GM12873 (cell line): Measurements from ENCODE around the gene LCN10.

Experiments
- CTCF ChIP-seq: IDR thresholded peaks from 2 replicates; pipeline ENCODE4 v1.5.1; 2012; ENCODE audit warnings: low read depth, mild to moderate bottlenecking, moderate library complexity, low read length, control low read depth; ENCODE audit not compliant: insufficient read depth; ENCODE audit errors: missing control alignments

The LCN10 gene

GRCh38 chr9:136714096-136714892, 28.4 kb downstream of the LCN10 start:
- TF ChIP-seq CTCF: no peak

- no peak for TF ChIP-seq CTCF
Observed at GRCh38 chr9:136713550-136713949, 29.2 kb downstream of the LCN10 start.

- TF ChIP-seq CTCF: no peak
Observed at GRCh38 chr9:136712690-136713544, 29.8 kb downstream of the LCN10 start.

GRCh38 chr9:136711751-136712689, 30.7 kb downstream of the LCN10 start, which contains the start of gene DIPK1B:
Gene DIPK1B (plus strand): TSS chr9:136712572. CDS start chr9:136712666, 94 bp downstream.
- no peak for TF ChIP-seq CTCF

- no peak for TF ChIP-seq CTCF
Observed at GRCh38 chr9:136710543-136710942, 32.2 kb downstream of the LCN10 start.

- no peak for TF ChIP-seq CTCF
Observed at GRCh38 chr9:136709454-136710109, 33.2 kb downstream of the LCN10 start.
